ENCODE data around the gene PDE6G. TPM values are rescaled to one million over a fixed set of nuclear protein-coding genes. Genes with fewer than 3 reads are reported as not detected.

Gene PDE6G
- total and polyA plus RNA-seq, 2 experiments from 2014 or later, result 5.5 to 9.0 TPM

DNA sequence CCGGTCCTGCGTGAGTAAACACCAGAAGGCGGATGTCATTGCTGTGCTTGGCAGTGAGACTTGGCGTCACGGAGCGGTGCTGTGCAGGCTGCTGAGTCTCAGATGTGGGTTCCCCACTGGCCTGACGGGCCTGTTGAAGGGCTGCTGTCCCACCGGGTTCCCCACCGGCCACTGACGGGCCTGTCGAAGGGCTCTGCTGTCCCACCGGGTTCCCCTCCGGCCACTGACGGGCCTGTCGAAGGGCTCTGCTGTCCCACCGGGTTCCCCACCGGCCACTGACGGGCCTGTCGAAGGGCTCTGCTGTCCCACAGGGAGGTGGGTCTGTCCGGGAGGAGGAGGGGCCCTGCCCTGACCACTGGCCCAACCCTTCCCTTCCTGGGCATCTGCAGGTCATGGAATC lies 30.3 kb upstream of the PDE6G start:
- Histone ChIP-seq H3K4me2 (no peak overlapping the region), H3K36me3 (ENCODE audit: insufficient read depth) (no peaks in the 10 kb centered on the region), H3K27me3 (ENCODE audit: insufficient read depth) (no peaks in the 10 kb centered on the region), H3K27ac (ENCODE audit: low read depth) (no peak overlapping the region), H3K4me1 (ENCODE audit: insufficient read depth) (peaks cover 6% of the 10 kb centered on the region), H3K4me3 (no peak overlapping the region), H2AFZ (no peak overlapping the region), H4K20me1 (replicated peaks; ENCODE audit: insufficient read depth) (peaks cover 8% of the 10 kb centered on the region; the same call in 1 of the 2 replicates), H3K9me2 (ENCODE audit: insufficient read depth) (no peaks in the 10 kb centered on the region), H3F3A (replicated peaks; ENCODE audit: low read depth) (peaks cover 18% of the 10 kb centered on the region), H3K79me2 (replicated peaks; ENCODE audit: insufficient read depth) (peaks cover 38% of the 10 kb centered on the region)
- peaks cover 18% of the 10 kb centered on the region for H3K27me3 Mint-ChIP-seq (ENCODE audit: insufficient read depth, low read depth, poor library complexity)
- no peak overlapping the region for H3K27ac Mint-ChIP-seq
- no peak for ATAC-seq
- H3K4me3 Mint-ChIP-seq, result peak overlapping the region; percentile 17; the same call in 1 of the 3 replicates
- H3K4me1 Mint-ChIP-seq, result peaks cover 12% of the 10 kb centered on the region
- TF ChIP-seq, protein P1, sequence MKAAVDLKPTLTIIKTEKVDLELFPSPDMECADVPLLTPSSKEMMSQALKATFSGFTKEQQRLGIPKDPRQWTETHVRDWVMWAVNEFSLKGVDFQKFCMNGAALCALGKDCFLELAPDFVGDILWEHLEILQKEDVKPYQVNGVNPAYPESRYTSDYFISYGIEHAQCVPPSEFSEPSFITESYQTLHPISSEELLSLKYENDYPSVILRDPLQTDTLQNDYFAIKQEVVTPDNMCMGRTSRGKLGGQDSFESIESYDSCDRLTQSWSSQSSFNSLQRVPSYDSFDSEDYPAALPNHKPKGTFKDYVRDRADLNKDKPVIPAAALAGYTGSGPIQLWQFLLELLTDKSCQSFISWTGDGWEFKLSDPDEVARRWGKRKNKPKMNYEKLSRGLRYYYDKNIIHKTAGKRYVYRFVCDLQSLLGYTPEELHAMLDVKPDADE (IDR thresholded peaks at IDR 0.05), result no peak
- no peak for TF ChIP-seq NANOG (IDR thresholded peaks at IDR 0.05; ENCODE audit: borderline replicate concordance)
- TF ChIP-seq, protein P2, sequence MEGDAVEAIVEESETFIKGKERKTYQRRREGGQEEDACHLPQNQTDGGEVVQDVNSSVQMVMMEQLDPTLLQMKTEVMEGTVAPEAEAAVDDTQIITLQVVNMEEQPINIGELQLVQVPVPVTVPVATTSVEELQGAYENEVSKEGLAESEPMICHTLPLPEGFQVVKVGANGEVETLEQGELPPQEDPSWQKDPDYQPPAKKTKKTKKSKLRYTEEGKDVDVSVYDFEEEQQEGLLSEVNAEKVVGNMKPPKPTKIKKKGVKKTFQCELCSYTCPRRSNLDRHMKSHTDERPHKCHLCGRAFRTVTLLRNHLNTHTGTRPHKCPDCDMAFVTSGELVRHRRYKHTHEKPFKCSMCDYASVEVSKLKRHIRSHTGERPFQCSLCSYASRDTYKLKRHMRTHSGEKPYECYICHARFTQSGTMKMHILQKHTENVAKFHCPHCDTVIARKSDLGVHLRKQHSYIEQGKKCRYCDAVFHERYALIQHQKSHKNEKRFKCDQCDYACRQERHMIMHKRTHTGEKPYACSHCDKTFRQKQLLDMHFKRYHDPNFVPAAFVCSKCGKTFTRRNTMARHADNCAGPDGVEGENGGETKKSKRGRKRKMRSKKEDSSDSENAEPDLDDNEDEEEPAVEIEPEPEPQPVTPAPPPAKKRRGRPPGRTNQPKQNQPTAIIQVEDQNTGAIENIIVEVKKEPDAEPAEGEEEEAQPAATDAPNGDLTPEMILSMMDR (conservative IDR thresholded peaks at IDR 0.05; ENCODE audit: low read depth in 2 of 2), result no peak
- no peak for TF ChIP-seq STAT1 (IDR thresholded peaks at IDR 0.05; ENCODE audit: unreplicated experiment)
- no peak for TF ChIP-seq JUNB (IDR thresholded peaks at IDR 0.05; ENCODE audit: unreplicated experiment)
- TF ChIP-seq ZNF331 (CRISPR knock-in tag; IDR thresholded peaks at IDR 0.05; ENCODE audit: low read depth), result no peak
- no peak for TF ChIP-seq ZNF114 (CRISPR knock-in tag; IDR thresholded peaks at IDR 0.05)
- no peak for TF ChIP-seq EZH2 (IDR thresholded peaks at IDR 0.05; ENCODE audit: low read depth, unreplicated experiment)
- no peak for TF ChIP-seq POLR2AphosphoS5 (IDR thresholded peaks at IDR 0.05; ENCODE audit: low read depth)
- DNase-seq (ENCODE audit: low spot score), result no peak
- no peaks in the 10 kb centered on the region; the same call in 2 of the 3 replicates for H3K9me3 Mint-ChIP-seq
- H3K36me3 Mint-ChIP-seq (ENCODE audit: low read depth), result peaks cover 46% of the 10 kb centered on the region

DNA sequence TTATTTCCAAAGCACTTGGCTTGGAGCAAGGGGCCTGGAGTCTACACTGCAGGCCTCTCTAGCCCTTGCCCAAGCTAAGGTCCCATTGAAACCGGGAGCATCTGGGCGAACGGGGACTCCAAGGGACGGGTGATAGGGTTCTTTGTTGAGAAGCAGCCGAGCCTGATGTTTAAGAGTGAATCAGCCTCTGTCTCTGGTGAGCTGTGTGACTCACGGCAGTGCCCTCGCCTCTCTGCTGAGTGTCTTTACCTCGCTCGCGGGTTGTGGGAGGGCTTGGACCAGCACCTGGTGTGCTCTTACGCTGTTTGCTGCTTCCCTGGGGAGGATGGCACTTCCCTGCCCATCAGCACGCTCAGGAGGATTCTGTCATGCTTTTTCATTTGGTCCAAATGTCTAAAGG lies 28.8 kb upstream of the PDE6G start:
- Mint-ChIP-seq H3K27ac (no peak overlapping the region), H3K27me3 (ENCODE audit: insufficient read depth, low read depth, poor library complexity) (peaks cover 16% of the 10 kb centered on the region), H3K4me3 (peak overlapping the region; percentile 92), H3K9me3 (no peaks in the 10 kb centered on the region; the same call in 2 of the 3 replicates), H3K4me1 (peaks cover 12% of the 10 kb centered on the region), H3K36me3 (ENCODE audit: low read depth) (peaks cover 44% of the 10 kb centered on the region)
- H3K9me2 ChIP-seq (ENCODE audit: insufficient read depth), result no peaks in the 10 kb centered on the region
- H3K4me2 ChIP-seq, result peak overlapping the region; percentile 99
- no peaks in the 10 kb centered on the region for H3K36me3 ChIP-seq (ENCODE audit: insufficient read depth)
- no peaks in the 10 kb centered on the region for H3K27me3 ChIP-seq (ENCODE audit: insufficient read depth)
- peak overlapping the region; percentile 96 for H3K4me3 ChIP-seq
- no peak overlapping the region for H3K27ac ChIP-seq (ENCODE audit: low read depth)
- H3K4me1 ChIP-seq (ENCODE audit: insufficient read depth), result peaks cover 6% of the 10 kb centered on the region
- H3F3A ChIP-seq (replicated peaks; ENCODE audit: low read depth), result peaks cover 18% of the 10 kb centered on the region
- DNase-seq (ENCODE audit: low spot score), result no peak
- H4K20me1 ChIP-seq (replicated peaks; ENCODE audit: insufficient read depth), result peaks cover 8% of the 10 kb centered on the region; the same call in 1 of the 2 replicates
- peaks cover 48% of the 10 kb centered on the region for H3K79me2 ChIP-seq (replicated peaks; ENCODE audit: insufficient read depth)
- TF ChIP-seq POLR2AphosphoS5 (IDR thresholded peaks at IDR 0.05; ENCODE audit: low read depth) (no peak), CREB1 (CRISPR knock-in tag; IDR thresholded peaks at IDR 0.05; ENCODE audit: low read depth) (no peak), JUNB (IDR thresholded peaks at IDR 0.05; ENCODE audit: unreplicated experiment) (no peak), NANOG (IDR thresholded peaks at IDR 0.05; ENCODE audit: borderline replicate concordance) (no peak), EZH2 (IDR thresholded peaks at IDR 0.05; ENCODE audit: low read depth, unreplicated experiment) (no peak)
- no peak overlapping the region for H2AFZ ChIP-seq
- ATAC-seq, result no peak

Measured in GM23338 (cell line).